ENCODE results near the gene HIVEP1.

Gene HIVEP1

GRCh38 chr6:12020187-12020791, 8.2 kb downstream of the HIVEP1 start:
- no peak for DNase-seq

- no peak for DNase-seq
Measured at GRCh38 chr6:12022481-12022880, 10.4 kb downstream of the HIVEP1 start.

GRCh38 chr6:12022953-12023388, 10.9 kb downstream of the HIVEP1 start:
- no peak for DNase-seq

- no peak for DNase-seq
Measured at GRCh38 chr6:12024216-12024615, 12.1 kb downstream of the HIVEP1 start.

GRCh38 chr6:12024699-12025434, 12.8 kb downstream of the HIVEP1 start:
- DNase-seq = no peak

GRCh38 chr6:12026120-12026519, 14.0 kb downstream of the HIVEP1 start:
- DNase-seq = no peak

GRCh38 chr6:12026833-12027232, 14.7 kb downstream of the HIVEP1 start:
- no peak for DNase-seq

- DNase-seq = no peak
Measured at GRCh38 chr6:12028213-12028612, 16.1 kb downstream of the HIVEP1 start.

- DNase-seq = no peak
Measured at GRCh38 chr6:12029979-12030737, 18.0 kb downstream of the HIVEP1 start.

GRCh38 chr6:12030993-12031550, 19.0 kb downstream of the HIVEP1 start:
- DNase-seq = no peak

- DNase-seq = no peak
Measured at GRCh38 chr6:12032783-12033573, 20.9 kb downstream of the HIVEP1 start.

GRCh38 chr6:12033770-12034169, 21.7 kb downstream of the HIVEP1 start:
- no peak for DNase-seq

- DNase-seq = no peak
Measured at GRCh38 chr6:12034349-12034748, 22.2 kb downstream of the HIVEP1 start.

GRCh38 chr6:12034837-12035236, 22.7 kb downstream of the HIVEP1 start:
- DNase-seq = no peak

- DNase-seq = no peak
Measured at GRCh38 chr6:12036766-12037165, 24.7 kb downstream of the HIVEP1 start.

- DNase-seq = peak; percentile 35
Measured at GRCh38 chr6:12037798-12038197, 25.7 kb downstream of the HIVEP1 start.

GRCh38 chr6:12039540-12040459, 27.7 kb downstream of the HIVEP1 start:
- DNase-seq = no peak

- DNase-seq = no peak
Measured at GRCh38 chr6:12047304-12047703, 35.2 kb downstream of the HIVEP1 start.

- DNase-seq = no peak
Measured at GRCh38 chr6:12047792-12048432, 35.8 kb downstream of the HIVEP1 start.

GRCh38 chr6:12048609-12049008, 36.5 kb downstream of the HIVEP1 start:
- DNase-seq = no peak

- DNase-seq = no peak
Measured at GRCh38 chr6:12049165-12049564, 37.1 kb downstream of the HIVEP1 start.

Data from CD4-positive, alpha-beta T cell treated with Interleukin-6 for 4 hours (primary cell).